NCI-H146 (cell line): Measurements from ENCODE around the gene TMEM63C.

Experiments used
- DNase-seq: peaks from one replicate; lab custom pipeline; 2025; lab: John Stamatoyannopoulos, UW

Gene TMEM63C

GRCh38 chr14:77181603-77182437 is at the start of gene TMEM63C:
Gene TMEM63C, plus strand, starts transcription at chr14:77181798. Its CDS starts 37,016 bp downstream, at chr14:77218814.
- DNase-seq: peak; percentile 93

GRCh38 chr14:77131871-77132486 is 49.6 kb upstream of the TMEM63C start:
- no peak for DNase-seq

GRCh38 chr14:77133720-77134338 is 47.8 kb upstream of the TMEM63C start:
- DNase-seq: no peak

GRCh38 chr14:77139022-77139421 is 42.6 kb upstream of the TMEM63C start:
- no peak for DNase-seq

GRCh38 chr14:77139540-77140358 is 41.8 kb upstream of the TMEM63C start:
- DNase-seq: peak; percentile 72

- peak; percentile 38 for DNase-seq
These were observed 41.0 kb upstream of the TMEM63C start for GRCh38 chr14:77140359-77141213.

- DNase-seq: peak; percentile 56
These were observed 40.2 kb upstream of the TMEM63C start, which contains the start of gene ZDHHC22 for GRCh38 chr14:77141214-77142004. Gene ZDHHC22, minus strand, starts transcription at chr14:77141791. Its CDS starts 2,053 bp downstream, at chr14:77139738.

GRCh38 chr14:77142005-77142800 is 39.4 kb upstream of the TMEM63C start:
- no peak for DNase-seq

- no peak for DNase-seq
These were observed 38.5 kb upstream of the TMEM63C start for GRCh38 chr14:77143071-77143470.

GRCh38 chr14:77144412-77145115 is 37.0 kb upstream of the TMEM63C start:
- no peak for DNase-seq

GRCh38 chr14:77145975-77146740 is 35.4 kb upstream of the TMEM63C start:
- no peak for DNase-seq

- DNase-seq: no peak
These were observed 32.9 kb upstream of the TMEM63C start for GRCh38 chr14:77148510-77149231.

GRCh38 chr14:77151245-77151644 is 30.4 kb upstream of the TMEM63C start:
- peak; percentile 42 for DNase-seq

GRCh38 chr14:77151918-77152588 is 29.5 kb upstream of the TMEM63C start:
- peak; percentile 48 for DNase-seq

GRCh38 chr14:77153802-77154201 is 27.8 kb upstream of the TMEM63C start:
- no peak for DNase-seq

GRCh38 chr14:77154421-77154820 is 27.2 kb upstream of the TMEM63C start:
- peak; percentile 53 for DNase-seq

- DNase-seq: no peak
These were observed 26.5 kb upstream of the TMEM63C start for GRCh38 chr14:77155083-77155482.
